Measurements from ENCODE around the gene PLEKHA3. TPM values are rescaled to one million over a fixed set of nuclear protein-coding genes. Genes with fewer than 3 reads are reported as not detected.
"Not testable (repeated sequence)": the region's sequence is repeated elsewhere in the genome, so short reads cannot be mapped to it uniquely, and the experiment has no call there.

The PLEKHA3 gene
- total RNA-seq, 1 donor from 2014 or later, result 26.2 TPM

- H3K4me3 Mint-ChIP-seq, result no peak overlapping the region
- no peaks in the 10 kb centered on the region for H3K36me3 Mint-ChIP-seq
- Histone ChIP-seq H3K4me1 (peaks cover 5% of the 10 kb centered on the region), H3K27me3 (no peaks in the 10 kb centered on the region), H3K9me3 (ENCODE audit: low read depth) (no peaks in the 10 kb centered on the region), H4K20me1 (ENCODE audit: low read depth) (no peaks in the 10 kb centered on the region), H3F3A (ENCODE audit: low read depth) (peaks cover 15% of the 10 kb centered on the region), H3K4me2 (no peak overlapping the region), H2AFZ (replicated peaks) (no peak overlapping the region), H3K27ac (no peak overlapping the region), H3K79me2 (ENCODE audit: low read depth) (no peaks in the 10 kb centered on the region), H3K4me3 (no peak overlapping the region), H3K9ac (no peak overlapping the region), H3K36me3 (no peaks in the 10 kb centered on the region)
- DNase-seq (ENCODE audit: low spot score), result no peak
- no peak overlapping the region for H3K27ac Mint-ChIP-seq
- H3K27me3 Mint-ChIP-seq (ENCODE audit: insufficient read depth, low read depth), result no peaks in the 10 kb centered on the region
- peaks cover 6% of the 10 kb centered on the region for H3K4me1 Mint-ChIP-seq
- no peaks in the 10 kb centered on the region for H3K9me3 Mint-ChIP-seq
- TF ChIP-seq EZH2phosphoT487 (IDR thresholded peaks at IDR 0.05) (no peak), CTCF (IDR thresholded peaks at IDR 0.05) (no peak), EZH2 (IDR thresholded peaks at IDR 0.05) (no peak)
Measured at GRCh38 chr2:178455947-178456346, 24.3 kb upstream of the PLEKHA3 start.

GRCh38 chr2:178457390-178457886 lies 22.8 kb upstream of the PLEKHA3 start:
- Histone ChIP-seq H2AFZ (replicated peaks) (no peak overlapping the region), H3K79me2 (ENCODE audit: low read depth) (no peaks in the 10 kb centered on the region), H4K20me1 (ENCODE audit: low read depth) (no peaks in the 10 kb centered on the region), H3K36me3 (no peaks in the 10 kb centered on the region), H3K27me3 (no peaks in the 10 kb centered on the region), H3K9ac (no peak overlapping the region), H3K9me3 (ENCODE audit: low read depth) (no peaks in the 10 kb centered on the region), H3K4me2 (no peak overlapping the region), H3F3A (ENCODE audit: low read depth) (peaks cover 1% of the 10 kb centered on the region), H3K27ac (no peak overlapping the region), H3K4me3 (no peak overlapping the region), H3K4me1 (peaks cover under 1% of the 10 kb centered on the region)
- no peaks in the 10 kb centered on the region for H3K4me1 Mint-ChIP-seq
- no peaks in the 10 kb centered on the region for H3K27me3 Mint-ChIP-seq (ENCODE audit: insufficient read depth, low read depth)
- no peak overlapping the region for H3K4me3 Mint-ChIP-seq
- no peak for DNase-seq (ENCODE audit: low spot score)
- H3K27ac Mint-ChIP-seq, result no peak overlapping the region
- TF ChIP-seq EZH2 (IDR thresholded peaks at IDR 0.05), result no peak
- TF ChIP-seq CTCF (IDR thresholded peaks at IDR 0.05), result no peak
- TF ChIP-seq EZH2phosphoT487 (IDR thresholded peaks at IDR 0.05), result no peak
- H3K9me3 Mint-ChIP-seq, result no peaks in the 10 kb centered on the region
- H3K36me3 Mint-ChIP-seq, result no peaks in the 10 kb centered on the region

- Histone ChIP-seq H3K9me3 (ENCODE audit: low read depth) (no peaks in the 10 kb centered on the region), H3K27me3 (no peaks in the 10 kb centered on the region), H3K4me3 (no peak overlapping the region), H2AFZ (replicated peaks) (no peak overlapping the region), H3K4me1 (no peaks in the 10 kb centered on the region), H3F3A (ENCODE audit: low read depth) (no peaks in the 10 kb centered on the region), H3K4me2 (no peak overlapping the region), H4K20me1 (ENCODE audit: low read depth) (no peaks in the 10 kb centered on the region), H3K79me2 (ENCODE audit: low read depth) (no peaks in the 10 kb centered on the region), H3K36me3 (no peaks in the 10 kb centered on the region), H3K27ac (no peak overlapping the region), H3K9ac (no peak overlapping the region)
- Mint-ChIP-seq H3K4me1 (no peaks in the 10 kb centered on the region), H3K36me3 (peaks cover 11% of the 10 kb centered on the region), H3K27me3 (ENCODE audit: insufficient read depth, low read depth) (no peaks in the 10 kb centered on the region), H3K27ac (no peak overlapping the region), H3K4me3 (no peak overlapping the region), H3K9me3 (no peaks in the 10 kb centered on the region)
- TF ChIP-seq CTCF (IDR thresholded peaks at IDR 0.05) (no peak), EZH2phosphoT487 (IDR thresholded peaks at IDR 0.05) (no peak), EZH2 (IDR thresholded peaks at IDR 0.05) (no peak)
- no peak for DNase-seq (ENCODE audit: low spot score)
Measured at GRCh38 chr2:178469219-178469849, 10.9 kb upstream of the PLEKHA3 start.

GRCh38 chr2:178471313-178471712 lies 8.9 kb upstream of the PLEKHA3 start:
- not testable (repeated sequence) for H3K9ac ChIP-seq; DNase-seq (ENCODE audit: low spot score); H3K27ac Mint-ChIP-seq; H3K4me3 ChIP-seq; H3K27me3 ChIP-seq; H3K27ac ChIP-seq; H3K4me2 ChIP-seq; H3K36me3 ChIP-seq; H3F3A ChIP-seq (ENCODE audit: low read depth); H3K9me3 Mint-ChIP-seq; H3K9me3 ChIP-seq (ENCODE audit: low read depth); H3K4me1 Mint-ChIP-seq; H3K4me1 ChIP-seq; H3K27me3 Mint-ChIP-seq (ENCODE audit: insufficient read depth, low read depth); H3K4me3 Mint-ChIP-seq; H4K20me1 ChIP-seq (ENCODE audit: low read depth); H3K36me3 Mint-ChIP-seq; H3K79me2 ChIP-seq (ENCODE audit: low read depth); H2AFZ ChIP-seq (replicated peaks)

Data from neural progenitor cell (in vitro differentiated cells).